Adrenal gland (tissue), 12 donors: ENCODE measurements around the gene TMEM232. TPM values are rescaled to one million over a fixed set of nuclear protein-coding genes. Genes with fewer than 3 reads are reported as not detected.

Source experiments
- DNase-seq, 7 donors: peaks; one replicate each; pipeline ENCODE4 v3.0.0-alpha.2; 2019 to 2020
- H3K27ac ChIP-seq, 5 donors: fragments of 200-600 bp; sonication (generic) in 4 of 5; 1 replicate in 3 of 5; 2 replicates in 2 of 5; pipeline versions ENCODE4 v1.5.1 to v1.8.0; 2016 to 2020; ENCODE audit warnings: mild to moderate bottlenecking in 1 of 5
- H3K27me3 ChIP-seq: fragments of 200-600 bp; 2 replicates; pipeline ENCODE4 v1.8.0; 2021
- H3K36me3 ChIP-seq, 2 donors: fragments of 200-600 bp; replicated peaks in 1 of 2; 1 replicate in 1 of 2; 2 replicates in 1 of 2; pipeline versions ENCODE4 v1.5.1 to v1.8.0; 2018 to 2022
- H3K4me1 ChIP-seq, 2 donors: fragments of 200-600 bp; replicated peaks in 1 of 2; 1 replicate in 1 of 2; 2 replicates in 1 of 2; pipeline versions ENCODE4 v1.5.1 to v1.8.0; 2018 to 2021
- H3K4me3 ChIP-seq, 4 donors: fragments of 200-600 bp; sonication (generic) in 3 of 4; one replicate each; pipeline ENCODE4 v1.5.1; 2016 to 2018
- H3K9me3 ChIP-seq, 3 donors: fragments of 200-600 bp; sonication (generic) in 1 of 3; replicated peaks in 1 of 3; 1 replicate in 2 of 3; 2 replicates in 1 of 3; pipeline versions ENCODE4 v1.5.1 to v1.8.0; 2016 to 2021
- CTCF ChIP-seq, 6 experiments: fragments of 450-650 bp in 4 of 6; fragments of 200-600 bp in 2 of 6; sonication (generic) in 1 of 6; IDR thresholded peaks; 1 replicate in 5 of 6; 2 replicates in 1 of 6; pipeline versions ENCODE4 v1.5.1 to v1.8.0; 2016 to 2021; ENCODE audit warnings: antibody characterized with exemption in 6 of 6, mild to moderate bottlenecking in 2 of 6, moderate library complexity in 1 of 6
- POLR2A ChIP-seq, 2 donors: fragments of 450-650 bp; IDR thresholded peaks; one replicate each; pipeline ENCODE4 v1.6.1; 2017; ENCODE audit warnings: antibody characterized with exemption in 2 of 2, mild to moderate bottlenecking in 2 of 2, moderate library complexity in 1 of 2
- WGBS, 4 donors: extraction: QIAGEN DNeasy Blood & Tissue Kit in 2 of 4; methylation state at CpG; one replicate each; pipeline versions ENCODE4 v1.1.5 to v1.1.7; 2013 to 2017; 5-methylcytosine and 5-hydroxymethylcytosine counted together
- intact Hi-C, 2 donors: fragments of 100-400 bp; cut with DNase I; formaldehyde crosslinking; loops; one replicate each; pipeline versions ENCODE4 v1.14.1 to v1.15.0; 2022 to 2023
- polyA plus RNA-seq, 3 donors: library from polyadenylated mRNA; stranded (reverse); fragments of 200-250 nt in 2 of 3; fragments of 350-450 nt in 1 of 3; fragmentation: Illumina TruSeq in 1 of 3; extraction: RNeasy Lipid Tissue Mini Kit (QIAGEN cat#74804) in 1 of 3; gene quantifications; one replicate each; pipeline ENCODE4 v1.2.3, GENCODE V29; 2013 to 2014
- total RNA-seq, 9 donors: library from RNA; depleted of rRNA in 4 of 9; stranded (reverse); fragments of >200 nt in 4 of 9; fragments of 120-200 nt in 1 of 9; fragmentation: NEBNext Ultra II Directional in 1 of 9; extraction: Animal tissue kit (Norgen Biotek cat#: 25700) in 1 of 9; gene quantifications; one replicate each; pipeline versions ENCODE4 v1.1.0 to v1.2.4, GENCODE V29; 2013 to 2023
- donor health status: healthy with polysubstance abuse.
- donor health status: Bipolar disorder and iron deficiency.
- donor health status: DM: yes; HTN: yes; CAD: no.
- donor health status: DM: no; HTN: no; CAD: no.
- donor health status: DM: no; HTN: no; CAD: no.
- donor health status: DM: yes; HTN: yes; CAD: no.

Gene TMEM232
- total and polyA plus RNA-seq, 12 donors: 0.96 to 16.6 (median 4.5) TPM

- intact Hi-C loops: no loop called here
- Histone ChIP-seq H3K27ac (no peak overlapping the region), H3K9me3 (no peaks in the 10 kb centered on the region), H3K4me1 (peaks cover 5 to 6% of the 10 kb centered on the region in 2 donors), H3K4me3 (no peak overlapping the region), H3K27me3 (no peaks in the 10 kb centered on the region), H3K36me3 (no peaks in the 10 kb centered on the region)
- TF ChIP-seq POLR2A (IDR thresholded peaks at IDR 0.05) (no peak), CTCF (IDR thresholded peaks at IDR 0.05) (no peak)
- DNase-seq: no peak
- WGBS, 4 donors: 77 to 91% (median 85%) methylated on average over 3 of the region's 3 CpGs
Observed at GRCh38 chr5:110409571-110409970, 316.9 kb downstream of the TMEM232 start.

- intact Hi-C loops: no loop called here
- no peak overlapping the region for H3K4me3 ChIP-seq
- no peaks in the 10 kb centered on the region for H3K36me3 ChIP-seq
- H3K9me3 ChIP-seq: no peaks in the 10 kb centered on the region
- 50 to 96% (median 85%) methylated on average over 1 of the region's 1 CpG for WGBS, 4 donors
- H3K4me1 ChIP-seq: no peaks in the 10 kb centered on the region
- TF ChIP-seq CTCF (IDR thresholded peaks at IDR 0.05): no peak
- TF ChIP-seq POLR2A (IDR thresholded peaks at IDR 0.05): no peak
- H3K27ac ChIP-seq: no peak overlapping the region
- no peak for DNase-seq
- no peaks in the 10 kb centered on the region for H3K27me3 ChIP-seq
Observed at GRCh38 chr5:110402562-110402961, 323.9 kb downstream of the TMEM232 start.

- WGBS, 4 donors: 53 to 73% (median 67%) methylated on average over 4 of the region's 4 CpGs
- no peaks in the 10 kb centered on the region for H3K27me3 ChIP-seq
- no peak overlapping the region for H3K4me3 ChIP-seq
- H3K9me3 ChIP-seq: no peaks in the 10 kb centered on the region
- no peaks in the 10 kb centered on the region for H3K4me1 ChIP-seq
- TF ChIP-seq POLR2A (IDR thresholded peaks at IDR 0.05) (no peak), CTCF (IDR thresholded peaks at IDR 0.05) (no peak)
- DNase-seq: no peak
- no peak overlapping the region for H3K27ac ChIP-seq
- H3K36me3 ChIP-seq: no peaks in the 10 kb centered on the region
- intact Hi-C loops: no loop called here
Observed at GRCh38 chr5:110401881-110402280, 324.6 kb downstream of the TMEM232 start.

GRCh38 chr5:110398951-110399350 lies 327.5 kb downstream of the TMEM232 start:
- H3K4me1 ChIP-seq: no peaks in the 10 kb centered on the region
- no peak for TF ChIP-seq POLR2A (IDR thresholded peaks at IDR 0.05)
- 90 to 97% (median 92%) methylated on average over 2 of the region's 2 CpGs for WGBS, 4 donors
- no peaks in the 10 kb centered on the region for H3K27me3 ChIP-seq
- DNase-seq: no peak
- no peaks in the 10 kb centered on the region for H3K9me3 ChIP-seq
- H3K27ac ChIP-seq: no peak overlapping the region
- no peak overlapping the region for H3K4me3 ChIP-seq
- intact Hi-C loops: no loop called here
- H3K36me3 ChIP-seq: no peaks in the 10 kb centered on the region

GRCh38 chr5:110397281-110397680 lies 329.2 kb downstream of the TMEM232 start:
- intact Hi-C loops: no loop called here
- Histone ChIP-seq H3K9me3 (no peaks in the 10 kb centered on the region), H3K4me3 (no peak overlapping the region), H3K36me3 (no peaks in the 10 kb centered on the region), H3K4me1 (no peaks in the 10 kb centered on the region), H3K27me3 (no peaks in the 10 kb centered on the region), H3K27ac (no peak overlapping the region)
- 87 to 100% (median 95%) methylated on average over 1 of the region's 1 CpG for WGBS, 4 donors
- no peak for DNase-seq
- TF ChIP-seq POLR2A (IDR thresholded peaks at IDR 0.05): no peak
- TF ChIP-seq CTCF (IDR thresholded peaks at IDR 0.05): no peak
